OCI-LY7 (cell line): ENCODE measurements around the gene NR1H2. TPM values are rescaled to one million over a fixed set of nuclear protein-coding genes. Genes with fewer than 3 reads are reported as not detected.

Experiments
- BruUV-seq: library from RNA; stranded (reverse); fragments of 400-500 nt; replicated peaks from 2 replicates; lab custom pipeline; 2021; lab: Mats Ljungman, UMichigan
- CTCF ChIA-PET: fragments of 300-600 bp; sonication (Branson Sonifier 250); formaldehyde crosslinking; loops from one replicate; lab custom pipeline; 2022; ENCODE audit warnings: antibody characterized with exemption; ENCODE audit not compliant: unreplicated experiment; lab: Charles Lee
- POLR2A ChIA-PET: fragments of 300-600 bp; sonication (Branson Sonifier 250); formaldehyde crosslinking; loops from one replicate; lab custom pipeline; 2022; ENCODE audit warnings: antibody characterized with exemption; lab: Charles Lee
- DNase-seq: peaks from one replicate; pipeline ENCODE4 v3.0.0-alpha.2; 2015; ENCODE audit warnings: low spot score
- H2AFZ ChIP-seq: fragments of 200-600 bp; sonication (generic), shearing (Covaris generic); 2 replicates; pipeline ENCODE4 v1.6.1; 2014; ENCODE audit warnings: mild to moderate bottlenecking, antibody characterized with exemption, low read length, moderate library complexity
- H3K27ac ChIP-seq: fragments of 200-600 bp; sonication (generic); 2 replicates; pipeline ENCODE4 v1.5.1; 2014; ENCODE audit warnings: mixed run types, low read depth, mild to moderate bottlenecking, moderate library complexity, low read length, inconsistent platforms; ENCODE audit not compliant: poor library complexity, severe bottlenecking
- H3K36me3 ChIP-seq: fragments of 200-600 bp; sonication (generic); 2 replicates; pipeline ENCODE4 v1.6.1; 2014; ENCODE audit warnings: mild to moderate bottlenecking, antibody characterized with exemption, low read length, moderate library complexity, mixed read lengths; ENCODE audit not compliant: insufficient read depth
- H3K4me1 ChIP-seq: fragments of 200-600 bp; sonication (generic); 2 replicates; pipeline ENCODE4 v1.5.1; 2014; ENCODE audit warnings: mild to moderate bottlenecking, low read length; ENCODE audit not compliant: insufficient read depth, poor library complexity, severe bottlenecking
- H3K4me2 ChIP-seq: fragments of 200-600 bp; sonication (generic); 2 replicates; pipeline ENCODE4 v1.6.1; 2014; ENCODE audit warnings: mild to moderate bottlenecking, low read length
- H3K4me3 ChIP-seq: fragments of 200-600 bp; sonication (generic); 2 replicates; pipeline ENCODE4 v1.5.1; 2014; ENCODE audit warnings: mild to moderate bottlenecking, low read depth, low read length; ENCODE audit not compliant: poor library complexity, severe bottlenecking
- H3K79me2 ChIP-seq: fragments of 200-600 bp; sonication (generic); 2 replicates; pipeline ENCODE4 v1.6.1; 2016; ENCODE audit warnings: low read depth, mild to moderate bottlenecking, low read length, moderate library complexity, mixed read lengths; ENCODE audit not compliant: insufficient read depth
- H3K9me2 ChIP-seq: fragments of 200-600 bp; sonication (generic); 2 replicates; pipeline ENCODE4 v1.6.1; 2016; ENCODE audit warnings: mild to moderate bottlenecking, low read length, mixed read lengths; ENCODE audit not compliant: insufficient read depth
- H3K9me3 ChIP-seq: fragments of 200-600 bp; sonication (generic); 2 replicates; pipeline ENCODE4 v1.6.1; 2014; ENCODE audit warnings: mild to moderate bottlenecking, mixed run types, low read length, mixed read lengths
- H4K20me1 ChIP-seq: fragments of 200-600 bp; sonication (generic); 2 replicates; pipeline ENCODE4 v1.6.1; 2014; ENCODE audit warnings: mild to moderate bottlenecking, antibody characterized with exemption, low read length, moderate library complexity, mixed read lengths; ENCODE audit not compliant: insufficient read depth
- EZH2phosphoT487 ChIP-seq: fragments of 200-600 bp; sonication (generic); IDR thresholded peaks from 2 replicates; pipeline ENCODE4 v1.6.1; 2018; ENCODE audit warnings: low read depth, borderline replicate concordance, mild to moderate bottlenecking, mixed run types, antibody characterized with exemption, low read length, moderate library complexity, mixed read lengths
- intact Hi-C: fragments of 100-400 bp; cut with micrococcal nuclease; formaldehyde crosslinking; loops from one replicate; pipeline ENCODE4 v1.10.0; 2022; ENCODE audit not compliant: unreplicated experiment
- total RNA-seq, 2 experiments: library from RNA; depleted of rRNA in 1 of 2; stranded (reverse); fragments of >200 nt in 1 of 2; shearing (Covaris generic) in 1 of 2; gene quantifications; 2 replicates each; pipeline ENCODE4 v1.2.3, GENCODE V29; 2014 to 2022
- TF ChIP-seq, protein P1 (sequence below): fragments of 200-600 bp; sonication (generic); conservative IDR thresholded peaks from 2 replicates; pipeline ENCODE4 v1.5.1; 2014; ENCODE audit warnings: mild to moderate bottlenecking, antibody characterized with exemption, low read length, moderate library complexity, mixed read lengths

NR1H2 gene
- total RNA-seq, 2 experiments from 2014 or later = 41.2 to 65.7 TPM

DNA sequence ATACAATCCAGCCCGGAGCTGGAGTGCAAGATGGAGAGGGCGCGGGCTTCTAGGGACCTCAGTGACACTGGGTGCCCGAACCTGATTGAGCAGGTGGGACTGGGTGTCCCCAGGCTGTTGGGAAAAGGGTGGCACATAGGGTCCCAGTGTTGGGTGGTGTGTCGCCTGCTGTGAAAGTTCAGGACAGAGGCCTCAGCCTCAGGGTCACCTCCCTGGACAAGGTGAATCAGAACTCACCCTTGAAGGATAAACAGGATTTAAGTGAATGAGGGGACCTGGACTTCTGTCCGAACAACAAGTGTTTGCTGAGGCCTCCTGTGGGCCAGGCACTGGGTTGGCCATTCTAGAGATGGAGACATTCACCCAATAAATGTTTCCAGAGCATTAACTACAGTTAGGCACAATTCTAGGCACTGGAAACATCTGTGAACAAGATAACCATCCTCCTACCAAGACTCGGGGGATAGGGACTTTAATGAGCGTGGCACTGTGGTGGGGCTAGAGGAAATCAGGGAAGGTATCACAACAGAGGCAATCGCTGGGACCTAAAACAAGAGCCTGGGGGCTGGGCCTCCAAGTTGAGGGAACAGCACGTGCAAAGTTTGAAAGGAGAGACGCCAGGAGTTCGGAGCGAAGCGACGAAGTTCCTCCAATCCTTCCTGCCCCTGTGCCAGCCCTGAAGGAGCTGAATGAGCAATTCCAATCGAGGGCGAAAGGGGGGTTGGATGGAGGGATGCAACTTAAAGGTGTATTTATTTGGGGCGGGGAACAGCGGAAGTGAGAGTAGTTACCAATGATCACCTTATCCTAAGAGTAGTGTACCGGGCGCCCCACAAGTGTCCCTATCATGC, 7.0 kb downstream of the NR1H2 start:
- no TSS peak for BruUV-seq
- intact Hi-C loops = no loop called here
- H3K79me2 ChIP-seq = peaks cover 38% of the 10 kb centered on the region

DNA sequence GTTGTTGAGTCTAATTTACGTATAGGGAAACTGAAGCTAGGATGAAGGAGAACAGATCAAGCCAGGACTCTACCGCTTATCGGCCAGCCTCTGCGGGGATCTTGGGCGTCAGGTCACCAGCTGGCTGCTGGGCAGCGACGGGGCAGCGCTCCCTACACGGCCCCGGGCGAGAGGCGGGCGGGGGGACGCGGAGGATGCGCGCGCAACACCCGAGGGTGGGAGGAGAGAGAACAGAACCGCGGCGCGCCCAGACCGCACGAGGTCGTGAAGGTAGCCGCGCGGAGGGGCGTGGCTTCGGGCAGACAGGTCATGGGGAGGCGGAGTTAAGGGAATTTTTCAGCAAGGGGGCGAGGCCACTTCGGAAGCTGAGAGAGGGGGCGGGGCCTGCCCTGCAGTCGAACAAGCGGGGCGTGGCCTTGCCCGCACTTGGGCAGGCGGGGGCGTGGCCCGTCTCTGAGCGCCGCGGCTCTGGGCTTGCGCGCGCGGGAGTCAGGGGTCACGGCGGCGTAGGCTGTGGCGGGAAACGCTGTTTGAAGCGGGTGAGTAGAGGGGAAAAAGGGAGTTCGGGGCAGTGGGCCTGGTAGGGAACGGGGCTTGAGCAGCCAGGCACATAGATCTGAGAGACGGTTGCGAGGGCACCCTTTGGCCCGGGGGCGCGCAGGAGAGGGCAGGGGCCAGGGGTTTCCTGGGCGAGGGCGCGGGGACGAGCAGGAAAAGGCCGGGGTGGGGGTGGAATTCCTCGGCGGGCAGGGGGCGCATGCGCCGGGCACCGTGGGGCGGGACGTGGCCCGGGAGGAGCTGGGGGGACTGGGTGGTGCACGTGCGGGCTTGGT, 7.8 kb downstream of the NR1H2 start, which contains the start of gene POLD1:
TSS of gene POLD1 (plus strand) at position 496 of the 833 bp plus-strand sequence. CDS start 14,505 bp downstream, outside the sequence.
- peak; percentile 99 for DNase-seq
- Histone ChIP-seq H3K4me3 (peak within 1 kb of the TSS; percentile 85), H2AFZ (peak within 1 kb of the TSS; percentile 37; the same call in 1 of the 2 replicates), H4K20me1 (peaks cover 4% of the 10 kb centered on the region; the same call in 1 of the 2 replicates), H3K4me1 (peaks cover 19% of the 10 kb centered on the region), H3K4me2 (peak within 1 kb of the TSS; percentile 89), H3K9me2 (no peaks in the 10 kb centered on the region), H3K79me2 (peaks cover 47% of the 10 kb centered on the region), H3K27ac (peak within 1 kb of the TSS; percentile 59), H3K36me3 (peaks cover 77% of the 10 kb centered on the region), H3K9me3 (no peaks in the 10 kb centered on the region)
- TF ChIP-seq, protein P1, sequence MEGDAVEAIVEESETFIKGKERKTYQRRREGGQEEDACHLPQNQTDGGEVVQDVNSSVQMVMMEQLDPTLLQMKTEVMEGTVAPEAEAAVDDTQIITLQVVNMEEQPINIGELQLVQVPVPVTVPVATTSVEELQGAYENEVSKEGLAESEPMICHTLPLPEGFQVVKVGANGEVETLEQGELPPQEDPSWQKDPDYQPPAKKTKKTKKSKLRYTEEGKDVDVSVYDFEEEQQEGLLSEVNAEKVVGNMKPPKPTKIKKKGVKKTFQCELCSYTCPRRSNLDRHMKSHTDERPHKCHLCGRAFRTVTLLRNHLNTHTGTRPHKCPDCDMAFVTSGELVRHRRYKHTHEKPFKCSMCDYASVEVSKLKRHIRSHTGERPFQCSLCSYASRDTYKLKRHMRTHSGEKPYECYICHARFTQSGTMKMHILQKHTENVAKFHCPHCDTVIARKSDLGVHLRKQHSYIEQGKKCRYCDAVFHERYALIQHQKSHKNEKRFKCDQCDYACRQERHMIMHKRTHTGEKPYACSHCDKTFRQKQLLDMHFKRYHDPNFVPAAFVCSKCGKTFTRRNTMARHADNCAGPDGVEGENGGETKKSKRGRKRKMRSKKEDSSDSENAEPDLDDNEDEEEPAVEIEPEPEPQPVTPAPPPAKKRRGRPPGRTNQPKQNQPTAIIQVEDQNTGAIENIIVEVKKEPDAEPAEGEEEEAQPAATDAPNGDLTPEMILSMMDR = no peak
- TF ChIP-seq EZH2phosphoT487 = no peak
- POLR2A ChIA-PET = interaction anchor here (0.5 to 0.6 kb wide), 2 partner anchors 18 to 210 kb away, joined by 3 to 5 read pairs; no protein-coding TSS in a partner anchor
- BruUV-seq = no TSS peak
- intact Hi-C loops = loop anchor here (2.0 kb wide), 1 partner anchor 31 kb away; no protein-coding TSS in a partner anchor
- CTCF ChIA-PET = no interaction called here

More for the DNA sequence above, 7.0 kb downstream of the NR1H2 start:
- Histone ChIP-seq H3K4me1 (peaks cover 19% of the 10 kb centered on the region), H2AFZ (peak overlapping the region; percentile 37; the same call in 1 of the 2 replicates), H4K20me1 (peaks cover 4% of the 10 kb centered on the region; the same call in 1 of the 2 replicates), H3K4me3 (peak overlapping the region; percentile 85), H3K4me2 (peak overlapping the region; percentile 72), H3K36me3 (peaks cover 77% of the 10 kb centered on the region), H3K9me2 (no peaks in the 10 kb centered on the region), H3K27ac (peak overlapping the region; percentile 43), H3K9me3 (no peaks in the 10 kb centered on the region)
- ChIA-PET POLR2A (no interaction called here), CTCF (no interaction called here)
- TF ChIP-seq, protein P1 = no peak
- TF ChIP-seq EZH2phosphoT487 = no peak
- no peak for DNase-seq
